ENCODE data around the gene FXYD4.
A peak's percentile ranks its signal among the peaks of the same experiment; 100 is the strongest.

The FXYD4 gene

DNA sequence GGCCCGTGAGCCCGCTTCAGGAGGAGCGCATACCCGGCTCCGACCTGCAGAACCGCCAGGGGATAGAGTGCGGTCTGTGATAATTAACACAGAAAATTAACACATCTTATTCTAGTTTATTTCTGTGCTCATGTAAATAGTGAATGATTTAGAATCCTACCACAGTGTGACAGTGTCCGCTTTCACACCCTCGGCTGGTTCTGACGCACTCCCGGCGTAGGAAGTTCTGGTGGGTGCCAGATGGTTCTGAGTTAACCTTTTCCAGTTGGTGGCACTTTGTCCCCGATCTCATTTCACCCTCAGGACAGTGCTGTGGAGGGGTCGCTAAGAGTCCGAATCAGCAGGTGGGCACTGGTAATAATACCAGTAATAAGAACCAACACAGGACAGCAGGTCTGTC lies 28.3 kb upstream of the FXYD4 start:
- CTCF ChIA-PET, result no interaction called here
- no peak for DNase-seq (ENCODE audit: low read depth, low spot score)
- POLR2A ChIA-PET, result no interaction called here
- no peak overlapping the region for H3K4me3 ChIP-seq (ENCODE audit: low read depth, low read length)
- TF ChIP-seq, protein P1, sequence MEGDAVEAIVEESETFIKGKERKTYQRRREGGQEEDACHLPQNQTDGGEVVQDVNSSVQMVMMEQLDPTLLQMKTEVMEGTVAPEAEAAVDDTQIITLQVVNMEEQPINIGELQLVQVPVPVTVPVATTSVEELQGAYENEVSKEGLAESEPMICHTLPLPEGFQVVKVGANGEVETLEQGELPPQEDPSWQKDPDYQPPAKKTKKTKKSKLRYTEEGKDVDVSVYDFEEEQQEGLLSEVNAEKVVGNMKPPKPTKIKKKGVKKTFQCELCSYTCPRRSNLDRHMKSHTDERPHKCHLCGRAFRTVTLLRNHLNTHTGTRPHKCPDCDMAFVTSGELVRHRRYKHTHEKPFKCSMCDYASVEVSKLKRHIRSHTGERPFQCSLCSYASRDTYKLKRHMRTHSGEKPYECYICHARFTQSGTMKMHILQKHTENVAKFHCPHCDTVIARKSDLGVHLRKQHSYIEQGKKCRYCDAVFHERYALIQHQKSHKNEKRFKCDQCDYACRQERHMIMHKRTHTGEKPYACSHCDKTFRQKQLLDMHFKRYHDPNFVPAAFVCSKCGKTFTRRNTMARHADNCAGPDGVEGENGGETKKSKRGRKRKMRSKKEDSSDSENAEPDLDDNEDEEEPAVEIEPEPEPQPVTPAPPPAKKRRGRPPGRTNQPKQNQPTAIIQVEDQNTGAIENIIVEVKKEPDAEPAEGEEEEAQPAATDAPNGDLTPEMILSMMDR (IDR thresholded peaks at IDR 0.05; ENCODE audit: insufficient read depth, low read length, missing control alignments), result no peak

- DNase-seq (ENCODE audit: low read depth, low spot score), result no peak
- H3K4me3 ChIP-seq (ENCODE audit: low read depth, low read length), result no peak overlapping the region
- ChIA-PET POLR2A (no interaction called here), CTCF (no interaction called here)
- TF ChIP-seq, protein P1 (IDR thresholded peaks at IDR 0.05; ENCODE audit: insufficient read depth, low read length, missing control alignments), result no peak
Measured at GRCh38 chr10:43344051-43344450, 27.4 kb upstream of the FXYD4 start.

GRCh38 chr10:43347997-43348396 lies 23.4 kb upstream of the FXYD4 start:
- H3K4me3 ChIP-seq (ENCODE audit: low read depth, low read length), result no peak overlapping the region
- no peak for DNase-seq (ENCODE audit: low read depth, low spot score)
- TF ChIP-seq, protein P1 (IDR thresholded peaks at IDR 0.05; ENCODE audit: insufficient read depth, low read length, missing control alignments), result no peak
- POLR2A ChIA-PET, result no interaction called here
- CTCF ChIA-PET, result interaction anchor here (0.9 to 3.3 kb wide), 13 partner anchors 8 to 178 kb away, joined by 3 to 21 read pairs (median 4); no protein-coding TSS in a partner anchor

- H3K4me3 ChIP-seq (ENCODE audit: low read depth, low read length), result no peak overlapping the region
- POLR2A ChIA-PET, result no interaction called here
- CTCF ChIA-PET, result interaction anchor here (0.6 to 3.3 kb wide), 18 partner anchors 8 to 198 kb away, joined by 3 to 21 read pairs (median 4); no protein-coding TSS in a partner anchor
- TF ChIP-seq, protein P1 (IDR thresholded peaks at IDR 0.05; ENCODE audit: insufficient read depth, low read length, missing control alignments), result peak; percentile 96
- no peak for DNase-seq (ENCODE audit: low read depth, low spot score)
Measured at GRCh38 chr10:43348511-43349312, 22.7 kb upstream of the FXYD4 start.

DNA sequence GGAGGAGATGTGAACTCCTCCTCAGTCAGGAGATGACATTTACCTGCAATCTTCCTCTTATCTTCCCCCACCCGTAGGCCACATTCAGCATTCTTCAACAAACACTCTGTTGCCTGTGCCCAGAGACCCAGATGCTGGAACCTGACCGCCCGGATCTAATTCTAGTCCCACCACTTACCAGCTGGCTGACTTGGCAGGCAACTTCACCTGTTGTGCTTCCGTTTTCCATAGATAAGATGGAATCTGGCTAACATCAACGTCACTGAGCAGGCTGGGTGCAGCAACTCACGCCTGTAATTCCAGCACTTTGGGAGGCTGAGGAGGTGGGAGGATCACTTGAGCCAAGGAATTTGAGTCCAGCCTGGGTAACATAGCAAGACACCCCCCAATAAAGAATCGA lies 21.3 kb upstream of the FXYD4 start:
- no peak for DNase-seq (ENCODE audit: low read depth, low spot score)
- ChIA-PET CTCF (interaction anchor here (3.3 kb wide), 1 partner anchor 58 kb away, joined by 21 read pairs; no protein-coding TSS in a partner anchor), POLR2A (no interaction called here)
- TF ChIP-seq, protein P1 (IDR thresholded peaks at IDR 0.05; ENCODE audit: insufficient read depth, low read length, missing control alignments), result no peak
- H3K4me3 ChIP-seq (ENCODE audit: low read depth, low read length), result no peak overlapping the region

- POLR2A ChIA-PET, result no interaction called here
- H3K4me3 ChIP-seq (ENCODE audit: low read depth, low read length), result no peak overlapping the region
- TF ChIP-seq, protein P1 (IDR thresholded peaks at IDR 0.05; ENCODE audit: insufficient read depth, low read length, missing control alignments), result no peak
- CTCF ChIA-PET, result interaction anchor here (0.9 kb wide), 1 partner anchor 58 kb away, joined by 3 read pairs; no protein-coding TSS in a partner anchor
- DNase-seq (ENCODE audit: low read depth, low spot score), result no peak
Measured at GRCh38 chr10:43350686-43351085, 20.8 kb upstream of the FXYD4 start.
